HFF-Myc (cell line): ENCODE measurements around the gene ADARB2.

Experiments
- DNase-seq: peaks from one replicate; pipeline ENCODE4 v3.0.0-alpha.2; 2011; ENCODE audit warnings: low read depth; ENCODE audit errors: extremely low read depth
- H3K4me3 ChIP-seq: replicated peaks from 2 replicates; pipeline ENCODE4 v1.5.1; 2011; ENCODE audit warnings: low read depth, mild to moderate bottlenecking, control low read depth, low read length
- TF ChIP-seq, protein P1 (sequence below): IDR thresholded peaks from 2 replicates; pipeline ENCODE4 v1.5.1; 2012; ENCODE audit warnings: mild to moderate bottlenecking, low read depth, low read length, control low read depth; ENCODE audit errors: missing control alignments

ADARB2 gene

GRCh38 chr10:1199897-1200721, 537.2 kb downstream of the ADARB2 start:
- no peak overlapping the region for H3K4me3 ChIP-seq
- DNase-seq, result no peak
- TF ChIP-seq, protein P1, sequence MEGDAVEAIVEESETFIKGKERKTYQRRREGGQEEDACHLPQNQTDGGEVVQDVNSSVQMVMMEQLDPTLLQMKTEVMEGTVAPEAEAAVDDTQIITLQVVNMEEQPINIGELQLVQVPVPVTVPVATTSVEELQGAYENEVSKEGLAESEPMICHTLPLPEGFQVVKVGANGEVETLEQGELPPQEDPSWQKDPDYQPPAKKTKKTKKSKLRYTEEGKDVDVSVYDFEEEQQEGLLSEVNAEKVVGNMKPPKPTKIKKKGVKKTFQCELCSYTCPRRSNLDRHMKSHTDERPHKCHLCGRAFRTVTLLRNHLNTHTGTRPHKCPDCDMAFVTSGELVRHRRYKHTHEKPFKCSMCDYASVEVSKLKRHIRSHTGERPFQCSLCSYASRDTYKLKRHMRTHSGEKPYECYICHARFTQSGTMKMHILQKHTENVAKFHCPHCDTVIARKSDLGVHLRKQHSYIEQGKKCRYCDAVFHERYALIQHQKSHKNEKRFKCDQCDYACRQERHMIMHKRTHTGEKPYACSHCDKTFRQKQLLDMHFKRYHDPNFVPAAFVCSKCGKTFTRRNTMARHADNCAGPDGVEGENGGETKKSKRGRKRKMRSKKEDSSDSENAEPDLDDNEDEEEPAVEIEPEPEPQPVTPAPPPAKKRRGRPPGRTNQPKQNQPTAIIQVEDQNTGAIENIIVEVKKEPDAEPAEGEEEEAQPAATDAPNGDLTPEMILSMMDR, result no peak

- TF ChIP-seq, protein P1, result no peak
- DNase-seq, result no peak
- no peak overlapping the region for H3K4me3 ChIP-seq
Observed at GRCh38 chr10:1199345-1199673, 538.0 kb downstream of the ADARB2 start.

- DNase-seq, result no peak
- H3K4me3 ChIP-seq, result no peak overlapping the region
- TF ChIP-seq, protein P1, result no peak
Observed at GRCh38 chr10:1198453-1199344, 538.6 kb downstream of the ADARB2 start.

GRCh38 chr10:1197384-1197783, 539.9 kb downstream of the ADARB2 start:
- H3K4me3 ChIP-seq, result no peak overlapping the region
- no peak for DNase-seq
- TF ChIP-seq, protein P1, result no peak

DNA sequence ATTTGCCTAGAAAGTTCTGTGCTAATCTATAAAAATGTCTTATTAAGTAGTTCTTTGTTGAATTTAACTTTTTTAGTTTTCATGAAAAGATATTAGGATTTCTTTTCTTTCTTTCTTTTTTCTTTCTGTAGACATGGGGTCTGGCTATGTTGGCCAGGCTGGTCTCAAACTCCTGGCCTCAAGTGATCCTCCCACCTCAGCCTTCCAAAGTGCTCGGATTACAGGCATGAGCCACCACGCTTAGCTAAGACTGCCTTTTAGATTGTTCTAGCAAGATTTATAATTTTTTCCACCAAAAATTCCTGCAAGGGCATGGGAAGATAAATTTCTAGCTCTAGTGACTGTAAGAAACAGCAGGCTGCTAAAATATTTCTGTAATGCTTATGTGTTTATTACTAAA, 540.7 kb downstream of the ADARB2 start:
- no peak overlapping the region for H3K4me3 ChIP-seq
- no peak for DNase-seq
- TF ChIP-seq, protein P1, result no peak

DNA sequence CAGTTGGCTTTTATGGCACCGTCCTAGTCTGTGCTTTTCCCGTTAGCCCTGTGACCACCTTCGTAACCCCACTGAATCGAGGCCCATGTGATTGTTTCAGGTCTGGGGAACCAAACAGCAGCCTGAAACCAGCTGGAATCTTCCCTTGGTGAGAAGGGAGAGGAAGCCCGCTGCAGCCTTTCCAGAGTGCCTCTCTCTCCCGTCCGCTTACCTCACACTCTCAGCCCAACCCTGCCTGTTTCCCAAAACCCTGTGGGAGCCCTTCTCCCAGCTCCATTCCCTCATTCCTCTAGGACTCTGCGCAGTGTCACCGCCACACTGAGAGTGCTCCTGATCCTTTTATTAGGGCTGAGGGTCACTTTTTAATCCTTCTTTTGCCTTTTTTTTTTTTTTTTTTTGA, 541.5 kb downstream of the ADARB2 start:
- no peak for DNase-seq
- TF ChIP-seq, protein P1, result no peak
- no peak overlapping the region for H3K4me3 ChIP-seq
